Keratinocyte (primary cell): ENCODE measurements around the gene TENM3. TPM values are rescaled to one million over a fixed set of nuclear protein-coding genes. Genes with fewer than 3 reads are reported as not detected.

Experiments
- DNase-seq: peaks from one replicate; pipeline ENCODE4 v3.0.0-alpha.2; 2011; ENCODE audit warnings: low read depth, missing footprints, low spot score
- FAIRE-seq: peaks from 2 replicates; lab custom pipeline; 2011; peaks lifted over from hg19 to GRCh38; lab: Jason Lieb, UNC
- H2AFZ ChIP-seq: 2 replicates; pipeline ENCODE4 v1.6.0; 2012; ENCODE audit warnings: low read length, control low read depth, inconsistent platforms; ENCODE audit not compliant: control insufficient read depth
- H3K27ac ChIP-seq: 2 replicates; pipeline ENCODE4 v1.5.1; 2011; ENCODE audit warnings: low read length; ENCODE audit not compliant: control insufficient read depth, insufficient read depth
- H3K27me3 ChIP-seq: 3 replicates; pipeline ENCODE4 v1.6.0; 2011; ENCODE audit warnings: low read length; ENCODE audit not compliant: control insufficient read depth, insufficient read depth; ENCODE audit errors: extremely low read depth
- H3K36me3 ChIP-seq, 2 experiments: 2 replicates in 1 of 2; 3 replicates in 1 of 2; pipeline ENCODE4 v1.5.1; 2011; ENCODE audit warnings: low read length in 2 of 2, mild to moderate bottlenecking in 1 of 2; ENCODE audit not compliant: control insufficient read depth in 2 of 2, insufficient read depth in 2 of 2; ENCODE audit errors: extremely low read depth in 1 of 2
- H3K4me1 ChIP-seq: 3 replicates; pipeline ENCODE4 v1.5.1; 2011; ENCODE audit warnings: low read length; ENCODE audit not compliant: control insufficient read depth, insufficient read depth; ENCODE audit errors: extremely low read depth
- H3K4me2 ChIP-seq: 3 replicates; pipeline ENCODE4 v1.6.0; 2011; ENCODE audit warnings: low read depth, low read length; ENCODE audit not compliant: control insufficient read depth, insufficient read depth; ENCODE audit errors: extremely low read depth
- H3K4me3 ChIP-seq, 3 experiments: fragments of 200-600 bp in 1 of 3; sonication (generic) in 1 of 3; 2 replicates in 2 of 3; 3 replicates in 1 of 3; pipeline ENCODE4 v1.5.1; 2011 to 2016; ENCODE audit warnings: low read length in 3 of 3, mild to moderate bottlenecking in 3 of 3, control low read depth in 2 of 3, inconsistent platforms in 1 of 3, low read depth in 1 of 3, mixed read lengths in 1 of 3, mixed run types in 1 of 3, moderate library complexity in 1 of 3; ENCODE audit not compliant: control insufficient read depth in 2 of 3, insufficient read depth in 2 of 3; ENCODE audit errors: extremely low read depth in 1 of 3
- H3K79me2 ChIP-seq: 2 replicates; pipeline ENCODE4 v1.6.0; 2012; ENCODE audit warnings: low read length; ENCODE audit not compliant: control insufficient read depth, insufficient read depth
- H3K9ac ChIP-seq: 3 replicates; pipeline ENCODE4 v1.6.0; 2011; ENCODE audit warnings: low read length; ENCODE audit not compliant: control insufficient read depth, insufficient read depth; ENCODE audit errors: extremely low read depth
- H3K9me1 ChIP-seq: 3 replicates; pipeline ENCODE4 v1.6.0; 2011; ENCODE audit warnings: low read length; ENCODE audit not compliant: control insufficient read depth, insufficient read depth; ENCODE audit errors: extremely low read depth
- H3K9me3 ChIP-seq: 2 replicates; pipeline ENCODE4 v1.5.1; 2012; ENCODE audit warnings: low read depth, low read length; ENCODE audit not compliant: control insufficient read depth
- H4K20me1 ChIP-seq: 3 replicates; pipeline ENCODE4 v1.6.0; 2011; ENCODE audit warnings: low read length; ENCODE audit not compliant: control insufficient read depth, insufficient read depth; ENCODE audit errors: extremely low read depth
- EZH2 ChIP-seq: IDR thresholded peaks from one replicate; pipeline ENCODE4 v1.6.1; 2012; ENCODE audit warnings: inconsistent platforms, mild to moderate bottlenecking, low read length, moderate library complexity
- dilution Hi-C: fragments of 300-500 bp; cut with MboI; formaldehyde crosslinking; loops from one replicate; pipeline ENCODE4 v1.7.0; 2020; ENCODE audit warnings: low sequenced_read_pairs; ENCODE audit not compliant: extremely low pct_ligation_motif_present
- polyA plus RNA-seq, 5 experiments: library from polyadenylated mRNA; depleted of rRNA in 3 of 5; stranded (reverse) in 3 of 5; stranded (forward) in 1 of 5; unstranded in 1 of 5; fragments of >200 nt; gene quantifications; 1 replicate in 1 of 5; 2 replicates in 3 of 5; 3 replicates in 1 of 5; pipeline versions ENCODE4 v1.2.1 to v1.2.3, GENCODE V29; 2011 to 2012; ENCODE audit warnings: missing spikeins in 2 of 5, low read depth in 1 of 5, low replicate concordance in 1 of 5
- TF ChIP-seq, protein P1 (sequence below), 3 experiments: IDR thresholded peaks in 1 of 3; conservative IDR thresholded peaks in 1 of 3; optimal IDR thresholded peaks in 1 of 3; 2 replicates in 2 of 3; 3 replicates in 1 of 3; pipeline versions ENCODE3 to v1.5.1; 2011; ENCODE audit warnings: low read length in 3 of 3, mild to moderate bottlenecking in 3 of 3, moderate library complexity in 2 of 3, control low read depth in 1 of 3, inconsistent platforms in 1 of 3; ENCODE audit not compliant: insufficient read depth in 2 of 3; ENCODE audit errors: extremely low read depth in 1 of 3

The TENM3 gene
- polyA plus RNA-seq, 1 donor (not counting 4 experiments of a cell fraction or from before 2014, with no cell fraction given) = 17.0 TPM

- H4K20me1 ChIP-seq = no peaks in the 10 kb centered on the region
- no peak overlapping the region for H3K4me2 ChIP-seq
- FAIRE-seq (no peak), DNase-seq (no peak)
- H3K27me3 ChIP-seq = no peaks in the 10 kb centered on the region
- H3K79me2 ChIP-seq = peaks cover 21% of the 10 kb centered on the region
- no peak overlapping the region for H3K9ac ChIP-seq
- TF ChIP-seq, protein P1, sequence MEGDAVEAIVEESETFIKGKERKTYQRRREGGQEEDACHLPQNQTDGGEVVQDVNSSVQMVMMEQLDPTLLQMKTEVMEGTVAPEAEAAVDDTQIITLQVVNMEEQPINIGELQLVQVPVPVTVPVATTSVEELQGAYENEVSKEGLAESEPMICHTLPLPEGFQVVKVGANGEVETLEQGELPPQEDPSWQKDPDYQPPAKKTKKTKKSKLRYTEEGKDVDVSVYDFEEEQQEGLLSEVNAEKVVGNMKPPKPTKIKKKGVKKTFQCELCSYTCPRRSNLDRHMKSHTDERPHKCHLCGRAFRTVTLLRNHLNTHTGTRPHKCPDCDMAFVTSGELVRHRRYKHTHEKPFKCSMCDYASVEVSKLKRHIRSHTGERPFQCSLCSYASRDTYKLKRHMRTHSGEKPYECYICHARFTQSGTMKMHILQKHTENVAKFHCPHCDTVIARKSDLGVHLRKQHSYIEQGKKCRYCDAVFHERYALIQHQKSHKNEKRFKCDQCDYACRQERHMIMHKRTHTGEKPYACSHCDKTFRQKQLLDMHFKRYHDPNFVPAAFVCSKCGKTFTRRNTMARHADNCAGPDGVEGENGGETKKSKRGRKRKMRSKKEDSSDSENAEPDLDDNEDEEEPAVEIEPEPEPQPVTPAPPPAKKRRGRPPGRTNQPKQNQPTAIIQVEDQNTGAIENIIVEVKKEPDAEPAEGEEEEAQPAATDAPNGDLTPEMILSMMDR (optimal IDR thresholded peaks at IDR 0.05 in 1 of 3, IDR thresholded peaks at IDR 0.05 in 1 of 3, conservative IDR thresholded peaks at IDR 0.05 in 1 of 3; ENCODE audit: extremely low read depth in 1 of 3, insufficient read depth in 2 of 3, low read length in 3 of 3) = no peak
- no peak for TF ChIP-seq EZH2
- dilution Hi-C loops = no loop called here
- H3K4me3 ChIP-seq = no peak overlapping the region
- no peak overlapping the region for H2AFZ ChIP-seq
- no peaks in the 10 kb centered on the region for H3K9me1 ChIP-seq
- H3K4me1 ChIP-seq = peaks cover 19% of the 10 kb centered on the region
- no peak overlapping the region for H3K27ac ChIP-seq
- H3K9me3 ChIP-seq = no peaks in the 10 kb centered on the region
- H3K36me3 ChIP-seq = no peaks in the 10 kb centered on the region
Measured at GRCh38 chr4:182205306-182205705, 37.9 kb upstream of the TENM3 start.

DNA sequence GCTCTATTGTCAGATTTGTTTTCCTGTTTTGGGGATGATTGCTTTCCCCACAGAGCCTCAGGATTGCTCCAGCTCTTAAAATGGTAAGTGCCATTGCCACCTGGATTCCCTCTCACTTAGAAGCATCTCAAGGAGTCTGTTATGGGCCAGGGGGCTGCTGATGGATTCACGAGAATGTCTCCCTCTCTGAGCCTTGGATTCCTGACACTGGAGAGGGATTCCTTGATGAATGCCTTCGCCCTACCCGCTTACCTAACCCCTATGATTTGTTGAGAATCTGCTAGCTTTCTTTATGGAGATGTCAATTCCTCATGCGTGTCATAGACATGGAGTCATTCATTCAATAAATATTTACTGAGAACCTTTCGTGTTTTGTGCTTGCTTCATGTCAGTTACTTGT, 36.9 kb upstream of the TENM3 start:
- dilution Hi-C loops = no loop called here
- Histone ChIP-seq H3K36me3 (no peaks in the 10 kb centered on the region), H3K9me3 (no peaks in the 10 kb centered on the region), H4K20me1 (no peaks in the 10 kb centered on the region), H2AFZ (no peak overlapping the region), H3K9ac (no peak overlapping the region), H3K4me2 (no peak overlapping the region), H3K79me2 (peaks cover 25% of the 10 kb centered on the region), H3K9me1 (no peaks in the 10 kb centered on the region), H3K27me3 (no peaks in the 10 kb centered on the region), H3K27ac (no peak overlapping the region), H3K4me3 (no peak overlapping the region), H3K4me1 (peaks cover 19% of the 10 kb centered on the region)
- FAIRE-seq (no peak), DNase-seq (no peak)
- no peak for TF ChIP-seq EZH2
- TF ChIP-seq, protein P1 (optimal IDR thresholded peaks at IDR 0.05 in 1 of 3, IDR thresholded peaks at IDR 0.05 in 1 of 3, conservative IDR thresholded peaks at IDR 0.05 in 1 of 3; ENCODE audit: extremely low read depth in 1 of 3, insufficient read depth in 2 of 3, low read length in 3 of 3) = no peak
